Left ventricle myocardium inferior (tissue), 1 donor: ENCODE data around the gene DYNAP. TPM values are rescaled to one million over a fixed set of nuclear protein-coding genes. Genes with fewer than 3 reads are reported as not detected.

ENCODE experiments used
- DNase-seq: peaks from one replicate; pipeline ENCODE4 v3.0.0-alpha.2; 2020
- H3K27ac ChIP-seq: fragments of 200-600 bp; replicated peaks from 2 replicates; pipeline ENCODE4 v1.8.0; 2021
- H3K27me3 ChIP-seq: fragments of 200-600 bp; 2 replicates; pipeline ENCODE4 v1.8.0; 2021; ENCODE audit warnings: low read depth
- H3K36me3 ChIP-seq: fragments of 200-600 bp; 2 replicates; pipeline ENCODE4 v1.8.0; 2021
- H3K4me1 ChIP-seq: fragments of 200-600 bp; 2 replicates; pipeline ENCODE4 v1.8.0; 2021
- H3K4me3 ChIP-seq: fragments of 200-600 bp; 2 replicates; pipeline ENCODE4 v1.8.0; 2021; ENCODE audit warnings: mild to moderate bottlenecking, moderate library complexity
- H3K9me3 ChIP-seq: fragments of 200-600 bp; replicated peaks from 2 replicates; pipeline ENCODE4 v1.8.0; 2021
- CTCF ChIP-seq: fragments of 200-600 bp; IDR thresholded peaks from 2 replicates; pipeline ENCODE4 v1.8.0; 2021; ENCODE audit warnings: antibody characterized with exemption, mild to moderate bottlenecking, borderline replicate concordance
- intact Hi-C: fragments of 100-400 bp; cut with micrococcal nuclease; formaldehyde crosslinking; loops from one replicate; pipeline ENCODE4 v1.11.0; 2022
- long read RNA-seq: library from polyadenylated mRNA; unstranded; transcript quantifications from one replicate; pipeline ENCODE4 v2.0.0, GENCODE V29; 2021
- total RNA-seq: library from RNA; stranded (reverse); fragmentation: NEBNext Ultra II Directional; extraction: Animal tissue kit (Norgen Biotek cat#: 25700); gene quantifications from one replicate; pipeline ENCODE4 v1.2.1, GENCODE V29; 2021
- donor health status: DM: no; HTN: yes; CAD: no; lungs with severe emphysema.

The DYNAP gene
- not detected for total RNA-seq
- long read RNA-seq: 0 reads

- H3K4me3 ChIP-seq: no peak within 1 kb of the TSS
- H3K27me3 ChIP-seq: no peaks in the 10 kb centered on the region
- intact Hi-C loops: no loop called here
- H3K4me1 ChIP-seq: no peaks in the 10 kb centered on the region
- no peaks in the 10 kb centered on the region for H3K9me3 ChIP-seq
- no peak for DNase-seq
- TF ChIP-seq CTCF: no peak
- H3K27ac ChIP-seq: no peak within 1 kb of the TSS
- no peaks in the 10 kb centered on the region for H3K36me3 ChIP-seq
Measured at GRCh38 chr18:54590945-54591344, at the start of gene DYNAP. DYNAP (plus strand) TSS chr18:54591245; CDS start chr18:54591283, 38 bp downstream.

GRCh38 chr18:54551590-54551989 lies 39.5 kb upstream of the DYNAP start:
- Histone ChIP-seq H3K36me3 (no peaks in the 10 kb centered on the region), H3K4me1 (no peaks in the 10 kb centered on the region), H3K27me3 (no peaks in the 10 kb centered on the region), H3K9me3 (peaks cover 18% of the 10 kb centered on the region), H3K4me3 (no peak overlapping the region), H3K27ac (no peak overlapping the region)
- intact Hi-C loops: no loop called here
- DNase-seq: no peak
- TF ChIP-seq CTCF: no peak

- H3K27me3 ChIP-seq: no peaks in the 10 kb centered on the region
- intact Hi-C loops: no loop called here
- peaks cover 18% of the 10 kb centered on the region for H3K9me3 ChIP-seq
- no peak for TF ChIP-seq CTCF
- no peaks in the 10 kb centered on the region for H3K4me1 ChIP-seq
- no peak for DNase-seq
- no peak overlapping the region for H3K27ac ChIP-seq
- no peaks in the 10 kb centered on the region for H3K36me3 ChIP-seq
- no peak overlapping the region for H3K4me3 ChIP-seq
Measured at GRCh38 chr18:54555286-54555685, 35.8 kb upstream of the DYNAP start.

GRCh38 chr18:54555996-54556395 lies 35.0 kb upstream of the DYNAP start:
- Histone ChIP-seq H3K4me3 (no peak overlapping the region), H3K27ac (no peak overlapping the region), H3K9me3 (peaks cover 14% of the 10 kb centered on the region), H3K4me1 (no peaks in the 10 kb centered on the region), H3K27me3 (no peaks in the 10 kb centered on the region), H3K36me3 (no peaks in the 10 kb centered on the region)
- intact Hi-C loops: no loop called here
- DNase-seq: no peak
- no peak for TF ChIP-seq CTCF

GRCh38 chr18:54557958-54558357 lies 33.1 kb upstream of the DYNAP start:
- intact Hi-C loops: no loop called here
- DNase-seq: no peak
- TF ChIP-seq CTCF: no peak

More at GRCh38 chr18:54557958-54558357, 33.1 kb upstream of the DYNAP start:
- Histone ChIP-seq H3K36me3 (no peaks in the 10 kb centered on the region), H3K4me3 (no peak overlapping the region), H3K9me3 (no peaks in the 10 kb centered on the region), H3K4me1 (no peaks in the 10 kb centered on the region), H3K27ac (no peak overlapping the region), H3K27me3 (no peaks in the 10 kb centered on the region)
